Breast epithelium (tissue), 3 donors: ENCODE results near the gene TASOR.

ENCODE experiments used
- POLR2A ChIP-seq: fragments of 450-650 bp; IDR thresholded peaks from one replicate; pipeline ENCODE4 v1.6.1; 2016; ENCODE audit warnings: antibody characterized with exemption, mild to moderate bottlenecking, moderate library complexity
- POLR2AphosphoS5 ChIP-seq, 3 donors: sonication (generic); formaldehyde crosslinking; IDR thresholded peaks; one replicate each; pipeline ENCODE4 v1.6.1; 2017; ENCODE audit warnings: antibody characterized with exemption in 3 of 3

GRCh38 chr3:56673781-56674457, 9.1 kb downstream of the TASOR start:
- TF ChIP-seq POLR2AphosphoS5 (IDR thresholded peaks at IDR 0.05) (no peak), POLR2A (no peak)
